Measurements from ENCODE around the gene RHOT1. TPM values are rescaled to one million over a fixed set of nuclear protein-coding genes. Genes with fewer than 3 reads are reported as not detected.
"Not testable (repeated sequence)": the region's sequence is repeated elsewhere in the genome, so short reads cannot be mapped to it uniquely, and the experiment has no call there.

RHOT1 gene
- total RNA-seq, 1 donor from 2014 or later, result 34.6 TPM

DNA sequence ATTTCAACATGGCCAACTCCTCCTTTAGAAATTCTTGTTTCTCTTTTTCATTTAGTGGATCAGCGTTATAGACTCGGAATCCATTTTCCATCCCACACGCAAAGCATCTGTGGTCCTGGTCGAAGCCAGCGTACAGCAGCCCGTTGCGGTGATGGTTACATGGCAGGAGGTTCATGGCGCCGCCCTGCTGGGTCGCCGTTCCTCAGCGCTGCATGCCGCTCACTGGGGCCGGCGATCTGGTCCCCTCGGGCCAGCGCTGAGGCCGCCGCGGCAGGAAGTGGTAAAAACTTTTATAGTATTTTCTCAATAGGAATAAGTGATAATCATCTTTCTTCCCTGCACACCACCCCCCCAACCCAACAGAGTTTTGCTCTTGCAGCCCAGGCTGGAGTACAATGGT, 29.9 kb upstream of the RHOT1 start:
- no peak overlapping the region for H3K27ac Mint-ChIP-seq
- peaks cover 2% of the 10 kb centered on the region for H3K27me3 Mint-ChIP-seq (ENCODE audit: low read depth)
- no peaks in the 10 kb centered on the region for H3K9me3 Mint-ChIP-seq
- no peak overlapping the region for H3K4me3 Mint-ChIP-seq
- DNase-seq (ENCODE audit: low spot score in 2 of 2, unreplicated experiment in 2 of 2), result no peak
- peaks cover 17% of the 10 kb centered on the region for H3K4me1 Mint-ChIP-seq
- TF ChIP-seq, protein P1, sequence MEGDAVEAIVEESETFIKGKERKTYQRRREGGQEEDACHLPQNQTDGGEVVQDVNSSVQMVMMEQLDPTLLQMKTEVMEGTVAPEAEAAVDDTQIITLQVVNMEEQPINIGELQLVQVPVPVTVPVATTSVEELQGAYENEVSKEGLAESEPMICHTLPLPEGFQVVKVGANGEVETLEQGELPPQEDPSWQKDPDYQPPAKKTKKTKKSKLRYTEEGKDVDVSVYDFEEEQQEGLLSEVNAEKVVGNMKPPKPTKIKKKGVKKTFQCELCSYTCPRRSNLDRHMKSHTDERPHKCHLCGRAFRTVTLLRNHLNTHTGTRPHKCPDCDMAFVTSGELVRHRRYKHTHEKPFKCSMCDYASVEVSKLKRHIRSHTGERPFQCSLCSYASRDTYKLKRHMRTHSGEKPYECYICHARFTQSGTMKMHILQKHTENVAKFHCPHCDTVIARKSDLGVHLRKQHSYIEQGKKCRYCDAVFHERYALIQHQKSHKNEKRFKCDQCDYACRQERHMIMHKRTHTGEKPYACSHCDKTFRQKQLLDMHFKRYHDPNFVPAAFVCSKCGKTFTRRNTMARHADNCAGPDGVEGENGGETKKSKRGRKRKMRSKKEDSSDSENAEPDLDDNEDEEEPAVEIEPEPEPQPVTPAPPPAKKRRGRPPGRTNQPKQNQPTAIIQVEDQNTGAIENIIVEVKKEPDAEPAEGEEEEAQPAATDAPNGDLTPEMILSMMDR (IDR thresholded peaks at IDR 0.05; ENCODE audit: unreplicated experiment), result no peak
- H3K36me3 Mint-ChIP-seq, result no peaks in the 10 kb centered on the region

DNA sequence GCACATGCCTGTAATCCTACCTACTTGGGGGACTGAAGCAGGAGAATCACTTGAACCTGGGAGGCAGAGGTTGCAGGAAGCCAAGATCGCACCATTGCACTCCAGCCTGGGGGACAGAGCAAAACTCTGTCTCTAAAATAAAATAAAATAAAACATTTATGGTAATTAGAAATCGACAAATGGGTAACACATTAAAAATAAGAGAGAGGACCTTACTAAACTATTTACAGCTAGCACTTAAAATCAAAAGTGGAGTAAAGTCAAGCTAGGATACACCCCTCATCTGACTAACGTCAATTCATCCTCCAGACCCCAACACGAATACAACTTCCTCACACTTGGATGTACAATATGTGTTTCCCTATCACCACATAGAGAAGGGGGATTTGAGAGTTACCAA, 27.8 kb upstream of the RHOT1 start:
- H3K4me1 Mint-ChIP-seq, result peaks cover 17% of the 10 kb centered on the region
- H3K27me3 Mint-ChIP-seq (ENCODE audit: low read depth), result peaks cover 5% of the 10 kb centered on the region
- H3K27ac Mint-ChIP-seq, result no peak overlapping the region
- H3K36me3 Mint-ChIP-seq, result no peaks in the 10 kb centered on the region
- DNase-seq (ENCODE audit: low spot score in 2 of 2, unreplicated experiment in 2 of 2), result no peak
- H3K4me3 Mint-ChIP-seq, result no peak overlapping the region
- TF ChIP-seq, protein P1 (IDR thresholded peaks at IDR 0.05; ENCODE audit: unreplicated experiment), result no peak
- no peaks in the 10 kb centered on the region for H3K9me3 Mint-ChIP-seq

DNA sequence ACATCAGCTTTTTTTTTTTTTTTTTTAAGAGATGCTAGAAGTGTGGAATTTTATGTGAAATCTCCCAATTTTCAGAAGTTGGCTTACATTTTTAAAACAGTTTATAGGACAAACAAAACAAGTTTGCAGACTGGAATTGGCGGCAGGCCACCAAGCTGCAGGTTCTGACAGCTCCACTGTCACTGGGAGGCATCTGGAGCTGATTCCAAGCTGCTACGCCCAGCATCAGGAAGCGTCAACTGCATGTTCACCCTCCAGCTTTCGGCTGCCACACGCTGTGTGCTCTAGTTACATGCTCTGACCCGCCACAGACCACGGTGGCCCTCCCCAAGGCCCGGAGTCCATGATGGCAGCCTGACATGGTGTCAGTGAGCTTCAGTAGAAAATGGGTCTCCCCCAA, 26.8 kb upstream of the RHOT1 start:
- H3K4me3 Mint-ChIP-seq; H3K27ac Mint-ChIP-seq; H3K9me3 Mint-ChIP-seq; H3K27me3 Mint-ChIP-seq (ENCODE audit: low read depth); H3K36me3 Mint-ChIP-seq; DNase-seq (ENCODE audit: low spot score in 2 of 2, unreplicated experiment in 2 of 2): not testable (repeated sequence)
- peaks cover 17% of the 10 kb centered on the region for H3K4me1 Mint-ChIP-seq

DNA sequence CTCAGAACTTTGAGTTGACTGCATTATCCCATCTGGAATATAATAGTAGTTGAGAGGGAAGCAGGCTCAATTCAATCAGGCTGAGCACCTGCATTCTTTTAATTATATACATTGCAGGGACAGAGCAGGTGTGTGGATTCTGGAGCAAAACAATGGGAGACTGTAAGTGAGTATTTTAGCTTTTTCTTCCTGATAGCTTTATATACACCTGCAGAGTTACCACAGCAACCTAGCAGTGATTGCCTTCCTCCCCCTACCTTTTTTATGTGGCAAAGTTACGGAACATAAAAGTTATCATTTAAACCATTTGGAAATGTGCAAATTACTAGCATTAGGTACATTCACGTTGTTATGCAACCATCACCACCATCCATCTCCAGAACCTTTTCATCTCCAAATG, 25.4 kb upstream of the RHOT1 start:
- Mint-ChIP-seq H3K27me3 (ENCODE audit: low read depth) (peaks cover 5% of the 10 kb centered on the region), H3K36me3 (no peaks in the 10 kb centered on the region), H3K27ac (no peak overlapping the region), H3K4me1 (peaks cover 6% of the 10 kb centered on the region), H3K9me3 (no peaks in the 10 kb centered on the region), H3K4me3 (no peak overlapping the region)
- TF ChIP-seq, protein P1 (IDR thresholded peaks at IDR 0.05; ENCODE audit: unreplicated experiment), result no peak
- DNase-seq (ENCODE audit: low spot score in 2 of 2, unreplicated experiment in 2 of 2), result no peak

DNA sequence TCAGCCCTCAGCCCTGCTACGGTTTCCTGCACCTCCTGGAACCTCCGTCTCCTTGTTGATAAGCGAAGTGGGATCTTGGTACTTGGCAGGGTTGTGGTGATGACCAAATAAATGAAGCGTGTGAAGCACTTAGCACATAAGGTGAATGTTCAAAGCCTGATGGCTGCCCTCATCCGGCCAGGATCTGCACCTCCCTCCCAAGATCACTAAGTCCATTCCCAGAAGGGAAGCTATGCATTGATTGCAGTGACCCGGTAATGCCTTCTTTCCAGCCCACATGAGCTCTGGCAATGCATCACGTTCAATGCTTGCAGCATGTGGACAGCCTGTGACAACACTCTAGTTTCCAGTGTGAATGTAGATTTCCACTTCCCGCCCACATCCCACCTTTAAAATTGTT, 24.9 kb upstream of the RHOT1 start:
- Mint-ChIP-seq H3K36me3 (no peaks in the 10 kb centered on the region), H3K27ac (no peak overlapping the region), H3K4me3 (no peak overlapping the region), H3K27me3 (ENCODE audit: low read depth) (peaks cover 5% of the 10 kb centered on the region), H3K4me1 (peaks cover 2% of the 10 kb centered on the region), H3K9me3 (no peaks in the 10 kb centered on the region)
- no peak for DNase-seq (ENCODE audit: low spot score in 2 of 2, unreplicated experiment in 2 of 2)
- TF ChIP-seq, protein P1 (IDR thresholded peaks at IDR 0.05; ENCODE audit: unreplicated experiment), result no peak

DNA sequence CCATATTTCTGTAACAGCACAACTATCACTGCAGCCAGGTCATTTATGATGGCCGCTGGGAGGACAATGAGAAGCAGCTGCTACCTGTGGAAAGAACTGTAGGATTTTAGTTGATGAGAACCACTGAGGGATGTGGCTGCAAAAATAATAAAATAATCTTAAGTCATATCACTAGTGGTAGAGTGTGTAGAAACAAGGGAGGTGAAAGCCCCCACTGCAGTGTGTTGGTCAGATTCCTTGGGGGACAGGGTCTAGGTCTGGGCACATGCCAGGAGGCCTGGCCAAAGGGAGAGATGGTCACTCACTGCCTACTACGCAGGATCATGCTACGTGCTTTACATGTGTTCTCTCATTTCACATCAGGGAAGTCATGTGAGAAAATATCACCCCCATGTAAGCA, 24.2 kb upstream of the RHOT1 start:
- DNase-seq (ENCODE audit: low spot score in 2 of 2, unreplicated experiment in 2 of 2); H3K27me3 Mint-ChIP-seq (ENCODE audit: low read depth); H3K27ac Mint-ChIP-seq; H3K9me3 Mint-ChIP-seq; H3K36me3 Mint-ChIP-seq; H3K4me3 Mint-ChIP-seq; H3K4me1 Mint-ChIP-seq: not testable (repeated sequence)

DNA sequence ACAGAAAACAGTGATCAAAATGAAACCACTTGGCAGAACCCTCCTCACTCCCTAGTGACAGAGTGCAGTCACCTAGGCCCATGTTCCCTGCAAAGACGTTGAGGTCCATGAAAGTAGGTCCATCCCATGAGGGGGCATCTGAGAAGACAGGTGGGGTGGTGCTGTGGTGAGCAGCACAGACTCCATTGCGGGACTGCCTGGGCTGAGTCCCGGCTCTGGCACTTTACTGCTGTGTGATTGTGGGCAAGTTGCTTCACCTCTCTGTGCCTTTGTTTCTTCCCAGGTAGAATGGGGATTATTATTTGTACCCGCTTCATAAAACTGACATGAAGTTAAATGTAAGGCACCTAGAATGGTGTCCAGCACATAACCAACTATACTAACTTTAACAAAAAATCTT, 23.5 kb upstream of the RHOT1 start:
- Mint-ChIP-seq H3K4me3 (no peak overlapping the region), H3K27me3 (ENCODE audit: low read depth) (peaks cover 5% of the 10 kb centered on the region), H3K27ac (no peak overlapping the region)

More for the DNA sequence above, 23.5 kb upstream of the RHOT1 start:
- H3K9me3 Mint-ChIP-seq, result no peaks in the 10 kb centered on the region
- no peak for DNase-seq (ENCODE audit: low spot score in 2 of 2, unreplicated experiment in 2 of 2)
- H3K36me3 Mint-ChIP-seq, result no peaks in the 10 kb centered on the region
- TF ChIP-seq, protein P1 (IDR thresholded peaks at IDR 0.05; ENCODE audit: unreplicated experiment), result no peak
- peaks cover 2% of the 10 kb centered on the region for H3K4me1 Mint-ChIP-seq

Data from mesothelial cell of epicardium (in vitro differentiated cells).